SK-N-MC (cell line): ENCODE data around the gene F2R.

Experiments
- EZH2 ChIP-seq: fragments of 200-600 bp; sonication (generic); IDR thresholded peaks from one replicate; pipeline ENCODE4 v1.6.1; 2017; ENCODE audit warnings: antibody characterized with exemption
- FOXP2 ChIP-seq: optimal IDR thresholded peaks from 2 replicates; pipeline ENCODE3; 2011; ENCODE audit warnings: mild to moderate bottlenecking, moderate library complexity; ENCODE audit not compliant: insufficient read depth; ENCODE audit errors: extremely low read length, control extremely low read depth
- POLR2AphosphoS5 ChIP-seq: IDR thresholded peaks from 2 replicates; pipeline ENCODE4 v1.6.1; 2012; ENCODE audit warnings: mild to moderate bottlenecking, low read depth, low read length, borderline replicate concordance

DNA sequence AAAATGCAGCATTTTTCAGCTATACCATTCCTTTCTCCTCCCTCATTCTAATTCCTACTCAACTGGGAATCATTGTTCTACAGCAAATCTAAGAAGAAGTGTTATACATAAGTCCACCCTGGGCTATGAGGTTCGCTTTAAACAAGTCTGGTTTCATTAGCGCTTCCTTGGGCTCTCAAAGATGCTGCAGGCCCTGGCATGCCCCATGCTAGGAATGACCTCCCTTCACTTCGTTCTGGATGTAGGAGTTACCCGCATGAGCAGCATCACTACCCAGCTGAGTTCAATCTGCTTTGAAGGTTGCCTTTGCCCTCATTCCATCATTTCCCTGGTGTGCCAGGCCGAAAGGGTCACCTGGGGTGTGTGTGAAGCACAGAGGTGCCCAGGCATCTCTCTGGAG is 35.4 kb downstream of the F2R start:
- TF ChIP-seq EZH2 = no peak
- no peak for TF ChIP-seq POLR2AphosphoS5
- TF ChIP-seq FOXP2 = no peak
